ENCODE results near the gene MBP.

- TF ChIP-seq RARG (CRISPR knock-in tag; IDR thresholded peaks at IDR 0.05; ENCODE audit: low read depth) = no peak
- TF ChIP-seq HNRNPK (IDR thresholded peaks at IDR 0.05; ENCODE audit: low read depth, low read length, poor library complexity, severe bottlenecking) = no peak
- no peak for TF ChIP-seq ZSCAN30 (CRISPR knock-in tag; IDR thresholded peaks at IDR 0.05)
- TF ChIP-seq ZNF768 (CRISPR knock-in tag; IDR thresholded peaks at IDR 0.05) = no peak
- TF ChIP-seq, protein P1, sequence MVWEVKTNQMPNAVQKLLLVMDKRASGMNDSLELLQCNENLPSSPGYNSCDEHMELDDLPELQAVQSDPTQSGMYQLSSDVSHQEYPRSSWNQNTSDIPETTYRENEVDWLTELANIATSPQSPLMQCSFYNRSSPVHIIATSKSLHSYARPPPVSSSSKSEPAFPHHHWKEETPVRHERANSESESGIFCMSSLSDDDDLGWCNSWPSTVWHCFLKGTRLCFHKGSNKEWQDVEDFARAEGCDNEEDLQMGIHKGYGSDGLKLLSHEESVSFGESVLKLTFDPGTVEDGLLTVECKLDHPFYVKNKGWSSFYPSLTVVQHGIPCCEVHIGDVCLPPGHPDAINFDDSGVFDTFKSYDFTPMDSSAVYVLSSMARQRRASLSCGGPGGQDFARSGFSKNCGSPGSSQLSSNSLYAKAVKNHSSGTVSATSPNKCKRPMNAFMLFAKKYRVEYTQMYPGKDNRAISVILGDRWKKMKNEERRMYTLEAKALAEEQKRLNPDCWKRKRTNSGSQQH (CRISPR knock-in tag; IDR thresholded peaks at IDR 0.05; ENCODE audit: low read depth) = no peak
- no peak for TF ChIP-seq GMEB1 (CRISPR knock-in tag; IDR thresholded peaks at IDR 0.05; ENCODE audit: borderline replicate concordance)
- TF ChIP-seq FOXK1 (CRISPR knock-in tag; IDR thresholded peaks at IDR 0.05; ENCODE audit: borderline replicate concordance, low read depth) = no peak
- no peak for TF ChIP-seq FOSL1 (CRISPR knock-in tag; IDR thresholded peaks at IDR 0.05; ENCODE audit: borderline replicate concordance)
- TF ChIP-seq HDAC2 (CRISPR knock-in tag; IDR thresholded peaks at IDR 0.05) = no peak
- no peak for TF ChIP-seq KLF6 (CRISPR knock-in tag; IDR thresholded peaks at IDR 0.05)
- no peak for TF ChIP-seq DPF2 (CRISPR knock-in tag; IDR thresholded peaks at IDR 0.05; ENCODE audit: borderline replicate concordance, low read depth)
- TF ChIP-seq CTCF (CRISPR knock-in tag; IDR thresholded peaks at IDR 0.05) = no peak
- TF ChIP-seq RELA (CRISPR knock-in tag; IDR thresholded peaks at IDR 0.05) = no peak
- TF ChIP-seq REST (IDR thresholded peaks at IDR 0.05; ENCODE audit: borderline replicate concordance in 1 of 2, low read depth in 1 of 2, low read length in 2 of 2) = no peak
Measured at GRCh38 chr18:77066101-77066500, 66.5 kb downstream of the MBP start.

Data from HepG2 (cell line).